Measurements from ENCODE around the gene ZNF784.

ZNF784 gene

DNA sequence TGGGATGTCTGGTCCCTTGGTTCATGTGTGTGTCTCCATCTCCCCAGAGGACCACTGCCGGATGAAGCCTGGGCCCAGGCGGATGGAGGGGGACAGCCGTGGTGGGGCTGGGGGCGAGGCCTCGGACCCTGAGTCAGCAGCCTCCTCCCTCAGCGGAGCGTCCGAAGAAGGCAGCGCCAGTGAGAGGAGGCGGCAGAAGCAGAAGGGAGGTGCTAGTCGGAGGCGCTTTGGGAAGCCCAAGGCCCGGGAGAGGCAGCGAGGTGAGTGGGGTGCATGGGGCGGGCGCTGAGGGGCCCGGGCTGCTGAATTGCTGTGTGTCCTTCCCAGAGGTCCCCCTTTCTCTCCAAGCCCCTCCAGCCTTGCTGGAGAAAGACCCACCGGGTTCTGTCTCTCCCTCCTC, 26.9 kb upstream of the ZNF784 start:
- Histone ChIP-seq H3K4me3 (replicated peaks; ENCODE audit: low read depth, low read length) (no peak overlapping the region), H3K27me3 (replicated peaks; ENCODE audit: control insufficient read depth, insufficient read depth, low read length) (no peaks in the 10 kb centered on the region), H3K36me3 (ENCODE audit: control insufficient read depth, insufficient read depth, low read length) (peaks cover 4% of the 10 kb centered on the region)
- no peak for TF ChIP-seq CTCF (IDR thresholded peaks at IDR 0.05; ENCODE audit: insufficient read depth, low read length, poor library complexity, severe bottlenecking)
- DNase-seq (ENCODE audit: extremely low read depth, insufficient read length): no peak

DNA sequence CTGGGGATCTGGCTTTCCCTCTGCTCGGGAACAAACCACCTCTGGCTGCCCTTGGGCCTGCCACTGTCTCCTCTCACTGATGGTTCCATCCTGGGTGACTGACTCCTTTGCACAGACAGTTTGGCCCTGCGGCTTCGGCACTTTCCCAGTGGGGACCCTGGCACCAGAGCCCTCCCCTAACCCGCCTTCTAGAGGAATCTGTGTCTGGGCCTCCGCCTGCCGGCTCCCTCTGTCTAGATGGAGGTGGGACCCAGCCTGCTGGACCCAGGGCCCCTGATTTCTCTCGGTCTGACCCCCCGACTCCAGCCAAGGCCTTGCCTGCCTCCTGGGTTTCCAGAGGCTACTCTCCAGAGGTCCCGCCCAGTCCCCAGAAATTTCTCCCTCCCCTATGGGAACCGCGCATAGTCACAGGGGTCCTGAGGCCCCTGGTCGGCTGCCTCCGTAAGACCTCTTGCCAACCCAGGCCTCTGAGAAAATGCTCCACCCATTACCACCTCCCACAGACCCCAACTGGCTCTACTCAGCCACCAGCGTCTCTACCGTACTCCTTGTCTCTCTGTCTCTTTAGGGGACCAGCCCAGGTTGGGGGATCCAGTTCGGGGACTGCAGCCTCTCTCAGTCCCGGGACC, 26.4 kb upstream of the ZNF784 start:
- TF ChIP-seq CTCF (IDR thresholded peaks at IDR 0.05; ENCODE audit: insufficient read depth, low read length, poor library complexity, severe bottlenecking): no peak
- DNase-seq (ENCODE audit: extremely low read depth, insufficient read length): no peak
- Histone ChIP-seq H3K4me3 (replicated peaks; ENCODE audit: low read depth, low read length) (no peak overlapping the region), H3K36me3 (ENCODE audit: control insufficient read depth, insufficient read depth, low read length) (peaks cover 4% of the 10 kb centered on the region), H3K27me3 (replicated peaks; ENCODE audit: control insufficient read depth, insufficient read depth, low read length) (no peaks in the 10 kb centered on the region)

DNA sequence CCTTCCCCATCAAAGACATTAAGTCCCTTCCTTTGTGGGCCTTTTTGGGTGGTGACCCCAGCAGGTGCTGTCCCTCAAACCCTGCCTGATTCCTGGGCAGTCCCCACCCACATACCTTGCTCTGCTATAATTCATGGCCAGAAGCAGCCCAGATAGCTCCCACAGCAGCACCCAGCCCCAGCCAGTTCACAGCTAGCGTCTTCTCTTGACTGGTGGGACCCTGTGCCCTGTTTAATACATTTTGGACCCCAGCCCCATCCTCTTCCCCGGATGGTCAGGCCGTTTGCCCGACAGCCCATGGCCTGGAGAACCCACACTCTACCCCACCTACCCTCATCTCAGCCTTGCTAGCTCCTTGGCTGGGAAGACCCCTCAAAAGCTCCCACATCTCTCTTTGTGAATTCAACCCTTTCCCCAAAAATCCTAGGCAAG, 25.8 kb upstream of the ZNF784 start:
- H3K27me3 ChIP-seq (replicated peaks; ENCODE audit: control insufficient read depth, insufficient read depth, low read length): no peaks in the 10 kb centered on the region
- H3K4me3 ChIP-seq (replicated peaks; ENCODE audit: low read depth, low read length): no peak overlapping the region
- no peak for TF ChIP-seq CTCF (IDR thresholded peaks at IDR 0.05; ENCODE audit: insufficient read depth, low read length, poor library complexity, severe bottlenecking)
- H3K36me3 ChIP-seq (ENCODE audit: control insufficient read depth, insufficient read depth, low read length): peaks cover 9% of the 10 kb centered on the region
- DNase-seq (ENCODE audit: extremely low read depth, insufficient read length): no peak

- TF ChIP-seq CTCF (IDR thresholded peaks at IDR 0.05; ENCODE audit: insufficient read depth, low read length, poor library complexity, severe bottlenecking): no peak
- Histone ChIP-seq H3K36me3 (ENCODE audit: control insufficient read depth, insufficient read depth, low read length) (peaks cover 15% of the 10 kb centered on the region), H3K4me3 (replicated peaks; ENCODE audit: low read depth, low read length) (peak overlapping the region; percentile 83), H3K27me3 (replicated peaks; ENCODE audit: control insufficient read depth, insufficient read depth, low read length) (no peaks in the 10 kb centered on the region)
- DNase-seq (ENCODE audit: extremely low read depth, insufficient read length): no peak
Observed at GRCh38 chr19:55649268-55650125, 25.1 kb upstream of the ZNF784 start.

GRCh38 chr19:55648585-55649267, 24.4 kb upstream of the ZNF784 start:
- Histone ChIP-seq H3K27me3 (replicated peaks; ENCODE audit: control insufficient read depth, insufficient read depth, low read length) (no peaks in the 10 kb centered on the region), H3K4me3 (replicated peaks; ENCODE audit: low read depth, low read length) (peak overlapping the region; percentile 83), H3K36me3 (ENCODE audit: control insufficient read depth, insufficient read depth, low read length) (peaks cover 15% of the 10 kb centered on the region)
- DNase-seq (ENCODE audit: extremely low read depth, insufficient read length): no peak
- no peak for TF ChIP-seq CTCF (IDR thresholded peaks at IDR 0.05; ENCODE audit: insufficient read depth, low read length, poor library complexity, severe bottlenecking)
